LNCaP clone FGC (cell line): ENCODE measurements around the gene RDH14.

Experiments used
- DNase-seq: peaks from one replicate; pipeline ENCODE4 v3.0.0-alpha.2; 2011; ENCODE audit warnings: low read depth
- H3K4me3 ChIP-seq: 2 replicates; pipeline ENCODE4 v1.5.1; 2011; ENCODE audit warnings: mild to moderate bottlenecking, low read depth, low read length, control low read depth
- TF ChIP-seq, protein P1 (sequence below): IDR thresholded peaks from 2 replicates; pipeline ENCODE4 v1.5.1; 2012; ENCODE audit warnings: mild to moderate bottlenecking; ENCODE audit not compliant: control insufficient read depth, insufficient read depth; ENCODE audit errors: extremely low read depth

The RDH14 gene

DNA sequence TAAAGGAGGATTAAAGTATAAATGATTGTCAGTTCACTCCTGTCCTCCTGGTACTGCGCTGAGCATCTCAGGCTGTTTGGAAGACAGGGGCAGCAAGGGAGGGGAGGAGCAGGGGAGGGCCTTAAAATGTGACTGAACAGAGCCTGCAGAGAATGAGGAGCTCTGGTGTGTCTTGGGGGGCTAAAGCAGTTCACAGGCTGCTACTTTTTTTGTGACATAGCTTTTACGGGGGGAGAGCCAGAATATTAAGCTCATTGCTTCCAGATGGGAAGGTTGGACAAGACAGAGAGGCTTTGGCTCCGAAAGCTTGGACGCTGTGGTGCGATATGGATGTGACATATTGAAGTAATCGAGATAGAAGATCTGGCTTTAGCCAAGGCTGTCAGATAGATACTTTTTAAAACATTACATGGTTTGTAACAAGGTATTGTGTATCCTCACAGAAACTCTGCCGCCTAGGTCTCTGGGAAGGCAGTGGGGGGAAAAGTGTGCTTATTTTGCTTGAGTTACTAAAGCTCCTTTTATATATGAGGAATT is 40.5 kb downstream of the RDH14 start:
- no peak for DNase-seq
- H3K4me3 ChIP-seq, result no peak overlapping the region
- TF ChIP-seq, protein P1, sequence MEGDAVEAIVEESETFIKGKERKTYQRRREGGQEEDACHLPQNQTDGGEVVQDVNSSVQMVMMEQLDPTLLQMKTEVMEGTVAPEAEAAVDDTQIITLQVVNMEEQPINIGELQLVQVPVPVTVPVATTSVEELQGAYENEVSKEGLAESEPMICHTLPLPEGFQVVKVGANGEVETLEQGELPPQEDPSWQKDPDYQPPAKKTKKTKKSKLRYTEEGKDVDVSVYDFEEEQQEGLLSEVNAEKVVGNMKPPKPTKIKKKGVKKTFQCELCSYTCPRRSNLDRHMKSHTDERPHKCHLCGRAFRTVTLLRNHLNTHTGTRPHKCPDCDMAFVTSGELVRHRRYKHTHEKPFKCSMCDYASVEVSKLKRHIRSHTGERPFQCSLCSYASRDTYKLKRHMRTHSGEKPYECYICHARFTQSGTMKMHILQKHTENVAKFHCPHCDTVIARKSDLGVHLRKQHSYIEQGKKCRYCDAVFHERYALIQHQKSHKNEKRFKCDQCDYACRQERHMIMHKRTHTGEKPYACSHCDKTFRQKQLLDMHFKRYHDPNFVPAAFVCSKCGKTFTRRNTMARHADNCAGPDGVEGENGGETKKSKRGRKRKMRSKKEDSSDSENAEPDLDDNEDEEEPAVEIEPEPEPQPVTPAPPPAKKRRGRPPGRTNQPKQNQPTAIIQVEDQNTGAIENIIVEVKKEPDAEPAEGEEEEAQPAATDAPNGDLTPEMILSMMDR, result no peak

DNA sequence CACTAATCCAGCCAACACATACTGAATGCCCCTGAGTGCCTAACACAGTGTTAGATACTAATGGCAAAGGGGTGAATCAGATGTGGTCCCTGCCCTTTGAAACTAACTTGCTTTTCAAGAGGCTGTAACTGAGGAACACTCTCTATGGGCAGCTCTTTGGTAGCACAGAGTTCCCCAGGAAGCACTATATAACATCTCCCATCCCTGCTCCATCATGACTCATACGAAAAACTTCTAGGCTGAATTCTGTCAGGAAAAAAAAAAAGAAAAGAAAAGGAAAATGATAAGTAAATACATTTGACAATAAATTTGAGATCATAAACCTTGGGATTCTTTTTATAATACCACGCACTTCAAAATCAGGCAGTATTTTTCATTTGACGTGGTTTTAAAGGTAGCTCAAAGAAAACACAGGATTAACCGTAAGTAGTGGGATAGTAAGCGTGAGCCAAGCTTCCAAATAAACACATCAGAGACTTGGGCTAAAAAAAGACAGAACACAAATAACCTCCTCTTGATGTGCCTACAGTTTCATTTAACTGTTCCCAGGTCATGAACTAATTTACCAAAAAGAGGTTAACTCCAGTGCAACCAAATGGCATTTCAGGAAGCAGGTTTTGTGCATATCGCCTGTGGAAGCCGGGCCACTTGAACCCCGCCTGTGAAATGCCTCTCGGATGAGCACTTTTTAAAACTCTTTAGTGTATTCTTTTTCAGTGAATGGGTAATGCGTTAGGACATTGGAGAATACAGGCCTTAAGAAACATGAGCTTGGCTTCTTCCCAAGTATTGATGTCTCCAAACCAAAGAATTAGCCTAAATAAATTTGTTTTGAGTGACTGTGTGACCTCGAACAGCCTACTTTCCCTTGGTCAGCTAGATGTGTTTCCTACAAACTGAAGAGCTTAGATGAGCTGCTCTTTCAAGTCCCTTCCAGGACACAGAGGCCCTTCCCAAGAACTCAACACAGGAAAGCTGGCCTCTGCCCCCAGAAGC is 42.0 kb downstream of the RDH14 start:
- peak; percentile 11 for DNase-seq
- TF ChIP-seq, protein P1, result no peak

DNA sequence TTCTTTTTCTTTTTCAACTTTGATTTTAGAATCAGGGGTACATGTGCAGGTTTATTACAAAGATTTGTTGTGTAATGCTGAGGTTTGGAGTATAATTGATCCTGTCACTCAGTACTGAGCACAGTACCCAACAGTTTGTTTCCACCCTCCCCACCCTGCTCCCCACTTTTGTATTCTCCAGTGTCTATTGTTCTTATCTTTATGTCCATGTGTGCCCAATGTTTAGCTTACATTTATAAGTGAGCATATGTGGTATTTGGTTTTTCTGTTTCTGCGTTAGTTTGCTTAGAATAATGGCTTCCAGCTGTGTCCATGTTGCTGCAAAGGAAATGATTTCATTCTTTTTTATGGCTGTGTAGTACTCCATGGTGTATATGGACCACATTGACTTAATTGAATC is 43.1 kb downstream of the RDH14 start:
- no peak for DNase-seq
- TF ChIP-seq, protein P1, result no peak
- H3K4me3 ChIP-seq, result no peak overlapping the region

More for the DNA sequence above, 42.0 kb downstream of the RDH14 start:
- H3K4me3 ChIP-seq, result no peak overlapping the region

DNA sequence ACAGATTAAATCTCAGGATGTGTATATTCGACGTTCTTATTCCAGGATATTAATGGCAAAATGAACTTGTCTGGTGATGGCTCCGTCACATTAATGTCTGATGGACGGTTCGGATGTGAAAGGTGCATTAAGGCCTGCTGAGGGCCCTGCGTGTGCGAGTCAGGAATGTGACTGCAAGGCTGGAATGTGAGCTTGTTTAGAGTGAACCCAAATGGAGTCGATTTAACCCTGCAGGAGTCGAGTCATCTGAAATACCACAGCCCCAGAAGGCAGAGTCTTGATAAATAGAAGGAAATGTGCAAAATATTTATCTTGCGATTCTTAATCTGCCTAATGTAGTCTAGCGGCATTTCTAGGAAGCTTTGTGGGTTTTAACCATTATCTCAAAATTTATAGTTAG is 44.3 kb downstream of the RDH14 start:
- H3K4me3 ChIP-seq, result no peak overlapping the region
- no peak for DNase-seq
- TF ChIP-seq, protein P1, result no peak

DNA sequence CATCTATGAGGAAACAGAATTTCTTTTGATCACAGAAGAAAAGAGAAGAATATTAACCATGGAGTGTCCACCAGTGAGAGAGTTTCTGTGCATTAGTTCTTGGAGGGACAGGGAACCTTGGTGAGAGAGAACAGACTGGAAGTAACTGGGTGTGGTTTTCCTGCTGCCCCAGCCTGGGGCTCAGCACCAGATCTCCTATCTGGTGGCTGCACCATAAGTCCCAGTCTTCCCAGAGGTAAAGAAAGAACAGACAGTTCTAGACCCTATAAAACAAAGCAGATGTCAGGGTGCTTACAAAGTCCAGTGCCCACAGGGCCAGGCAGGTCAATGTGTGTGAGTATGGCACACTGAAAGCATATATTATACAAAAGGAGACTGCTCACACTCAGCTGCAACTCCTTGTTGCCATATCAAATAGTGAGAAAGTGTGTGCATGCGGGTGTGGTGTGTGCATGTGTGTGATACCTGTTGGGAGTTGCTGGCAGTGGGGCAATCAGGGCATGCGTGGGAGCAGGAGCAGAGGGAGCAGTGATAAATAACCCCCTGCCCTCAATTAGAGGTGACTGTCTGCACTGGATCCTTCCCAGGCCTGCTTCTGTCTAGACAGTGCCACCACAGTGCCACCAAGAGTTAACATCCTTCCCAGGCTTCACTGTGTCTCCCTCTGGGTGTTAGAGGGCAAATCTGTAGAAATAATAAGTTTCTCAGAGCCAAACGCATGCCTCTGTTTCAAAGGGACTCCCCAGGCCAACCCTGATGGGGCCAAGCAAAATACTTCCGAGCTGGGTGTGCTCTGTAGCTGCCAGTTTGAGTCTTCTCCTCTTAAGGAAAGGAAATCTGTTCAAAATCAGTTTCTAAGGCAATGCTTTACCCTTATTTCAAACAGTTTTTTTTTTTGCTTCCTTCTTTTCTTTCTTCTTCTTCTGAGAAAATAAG is 45.7 kb downstream of the RDH14 start:
- no peak for DNase-seq
- TF ChIP-seq, protein P1, result no peak
- no peak overlapping the region for H3K4me3 ChIP-seq

DNA sequence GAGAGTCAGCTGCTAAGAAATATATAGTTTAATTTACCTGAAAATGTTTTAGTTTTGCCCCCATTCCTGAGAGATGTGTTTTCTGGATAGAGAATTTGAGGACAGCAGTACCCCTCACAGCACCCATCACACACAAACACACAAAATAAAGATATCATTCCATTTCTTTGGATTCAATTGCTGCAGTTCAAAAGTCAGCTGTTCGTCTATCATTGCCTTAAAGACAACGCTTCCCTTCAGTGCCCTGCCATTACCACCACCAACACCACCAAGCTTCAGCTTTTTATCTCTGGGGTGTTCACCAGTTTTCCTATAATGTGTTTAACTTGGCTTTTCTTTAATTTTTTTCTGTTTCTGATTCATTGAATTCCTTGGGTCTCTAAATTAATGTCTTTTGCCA is 49.7 kb downstream of the RDH14 start:
- no peak for DNase-seq
- TF ChIP-seq, protein P1, result no peak
- H3K4me3 ChIP-seq, result no peak overlapping the region
